Astrocyte (in vitro differentiated cells and primary cell): Measurements from ENCODE around the gene ARFGAP2. TPM values are rescaled to one million over a fixed set of nuclear protein-coding genes. Genes with fewer than 3 reads are reported as not detected.
"Not testable (repeated sequence)": the region's sequence is repeated elsewhere in the genome, so short reads cannot be mapped to it uniquely, and the experiment has no call there.

Experiments
- DNase-seq: peaks from one replicate; pipeline ENCODE4 v3.0.0-alpha.2; 2010; ENCODE audit warnings: low read depth
- FAIRE-seq: peaks from 2 replicates; lab custom pipeline; 2011; peaks lifted over from hg19 to GRCh38; lab: Jason Lieb, UNC
- H2AFZ ChIP-seq: 2 replicates; pipeline ENCODE4 v1.6.0; 2012; ENCODE audit warnings: low read depth, low read length, inconsistent platforms
- H3K27ac ChIP-seq: 2 replicates; pipeline ENCODE4 v1.5.1; 2011; ENCODE audit warnings: low read depth, low read length, inconsistent platforms
- H3K27me3 ChIP-seq: 2 replicates; pipeline ENCODE4 v1.6.0; 2011; ENCODE audit warnings: low read length, inconsistent platforms; ENCODE audit not compliant: insufficient read depth
- H3K36me3 ChIP-seq: 2 replicates; pipeline ENCODE4 v1.5.1; 2011; ENCODE audit warnings: low read length, inconsistent platforms; ENCODE audit not compliant: insufficient read depth
- H3K4me1 ChIP-seq: 2 replicates; pipeline ENCODE4 v1.5.1; 2011; ENCODE audit warnings: low read length, inconsistent platforms; ENCODE audit not compliant: insufficient read depth
- H3K4me2 ChIP-seq: 2 replicates; pipeline ENCODE4 v1.6.0; 2012; ENCODE audit warnings: low read length, inconsistent platforms
- H3K4me3 ChIP-seq: 2 replicates; pipeline ENCODE4 v1.5.1; 2011; ENCODE audit warnings: low read depth, mild to moderate bottlenecking, low read length, inconsistent platforms; ENCODE audit not compliant: insufficient read depth
- H3K79me2 ChIP-seq: 2 replicates; pipeline ENCODE4 v1.6.0; 2012; ENCODE audit warnings: mild to moderate bottlenecking, low read length, inconsistent platforms; ENCODE audit not compliant: insufficient read depth
- H3K9ac ChIP-seq: 2 replicates; pipeline ENCODE4 v1.6.0; 2012; ENCODE audit warnings: mild to moderate bottlenecking, low read length, inconsistent platforms
- H3K9me3 ChIP-seq: 2 replicates; pipeline ENCODE4 v1.5.1; 2012; ENCODE audit warnings: low read depth, mild to moderate bottlenecking, low read length, inconsistent platforms; ENCODE audit not compliant: insufficient read depth
- H4K20me1 ChIP-seq: 2 replicates; pipeline ENCODE4 v1.6.0; 2012; ENCODE audit warnings: low read length, inconsistent platforms; ENCODE audit not compliant: insufficient read depth
- H3K27ac Mint-ChIP-seq: one replicate; pipeline ENCODE4 v1.8.0; 2021; ENCODE audit warnings: mild to moderate bottlenecking, mixed read lengths; ENCODE audit not compliant: unreplicated experiment
- H3K27me3 Mint-ChIP-seq: one replicate; pipeline ENCODE4 v1.8.0; 2021; ENCODE audit warnings: low read depth, mixed read lengths; ENCODE audit not compliant: unreplicated experiment
- H3K36me3 Mint-ChIP-seq: one replicate; pipeline ENCODE4 v1.8.0; 2021; ENCODE audit warnings: low read depth, mixed read lengths; ENCODE audit not compliant: unreplicated experiment
- H3K4me1 Mint-ChIP-seq: one replicate; pipeline ENCODE4 v1.8.0; 2021; ENCODE audit warnings: low read depth, mixed read lengths; ENCODE audit not compliant: unreplicated experiment
- H3K4me3 Mint-ChIP-seq: one replicate; pipeline ENCODE4 v1.8.0; 2021; ENCODE audit warnings: mild to moderate bottlenecking, moderate library complexity, mixed read lengths; ENCODE audit not compliant: unreplicated experiment
- H3K9me3 Mint-ChIP-seq: one replicate; pipeline ENCODE4 v1.8.0; 2021; ENCODE audit warnings: mild to moderate bottlenecking, mixed read lengths; ENCODE audit not compliant: unreplicated experiment
- EZH2 ChIP-seq: IDR thresholded peaks from 2 replicates; pipeline ENCODE4 v1.6.1; 2012; ENCODE audit warnings: mild to moderate bottlenecking, low read length, inconsistent platforms; ENCODE audit not compliant: insufficient read depth
- total RNA-seq: library from RNA; stranded (reverse); gene quantifications from 2 replicates; pipeline ENCODE4 v1.2.1, GENCODE V29; 2021
- TF ChIP-seq, protein P1 (sequence below): IDR thresholded peaks from 2 replicates; pipeline ENCODE4 v1.5.1; 2011; ENCODE audit warnings: low read depth, mild to moderate bottlenecking, inconsistent platforms, low read length, moderate library complexity; ENCODE audit not compliant: insufficient read depth

ARFGAP2 gene
- total RNA-seq, 1 donor from 2014 or later, result 51.0 TPM

- Histone ChIP-seq H3K9me3 (no peaks in the 10 kb centered on the region), H2AFZ (no peak overlapping the region), H3K4me2 (no peak overlapping the region), H3K27me3 (no peaks in the 10 kb centered on the region), H4K20me1 (no peaks in the 10 kb centered on the region), H3K9ac (no peak overlapping the region), H3K4me1 (peaks cover 18% of the 10 kb centered on the region), H3K79me2 (no peaks in the 10 kb centered on the region), H3K4me3 (no peak overlapping the region), H3K36me3 (no peaks in the 10 kb centered on the region), H3K27ac (no peak overlapping the region)
- H3K27me3 Mint-ChIP-seq, result no peaks in the 10 kb centered on the region
- TF ChIP-seq, protein P1, sequence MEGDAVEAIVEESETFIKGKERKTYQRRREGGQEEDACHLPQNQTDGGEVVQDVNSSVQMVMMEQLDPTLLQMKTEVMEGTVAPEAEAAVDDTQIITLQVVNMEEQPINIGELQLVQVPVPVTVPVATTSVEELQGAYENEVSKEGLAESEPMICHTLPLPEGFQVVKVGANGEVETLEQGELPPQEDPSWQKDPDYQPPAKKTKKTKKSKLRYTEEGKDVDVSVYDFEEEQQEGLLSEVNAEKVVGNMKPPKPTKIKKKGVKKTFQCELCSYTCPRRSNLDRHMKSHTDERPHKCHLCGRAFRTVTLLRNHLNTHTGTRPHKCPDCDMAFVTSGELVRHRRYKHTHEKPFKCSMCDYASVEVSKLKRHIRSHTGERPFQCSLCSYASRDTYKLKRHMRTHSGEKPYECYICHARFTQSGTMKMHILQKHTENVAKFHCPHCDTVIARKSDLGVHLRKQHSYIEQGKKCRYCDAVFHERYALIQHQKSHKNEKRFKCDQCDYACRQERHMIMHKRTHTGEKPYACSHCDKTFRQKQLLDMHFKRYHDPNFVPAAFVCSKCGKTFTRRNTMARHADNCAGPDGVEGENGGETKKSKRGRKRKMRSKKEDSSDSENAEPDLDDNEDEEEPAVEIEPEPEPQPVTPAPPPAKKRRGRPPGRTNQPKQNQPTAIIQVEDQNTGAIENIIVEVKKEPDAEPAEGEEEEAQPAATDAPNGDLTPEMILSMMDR, result no peak
- TF ChIP-seq EZH2, result no peak
- FAIRE-seq (no peak), DNase-seq (no peak)
- no peak overlapping the region for H3K4me3 Mint-ChIP-seq
- no peak overlapping the region for H3K27ac Mint-ChIP-seq
- no peaks in the 10 kb centered on the region for H3K9me3 Mint-ChIP-seq
- peaks cover 12% of the 10 kb centered on the region for H3K4me1 Mint-ChIP-seq
- H3K36me3 Mint-ChIP-seq, result no peaks in the 10 kb centered on the region
These were observed 15.4 kb upstream of the ARFGAP2 start for GRCh38 chr11:47192111-47192510.

DNA sequence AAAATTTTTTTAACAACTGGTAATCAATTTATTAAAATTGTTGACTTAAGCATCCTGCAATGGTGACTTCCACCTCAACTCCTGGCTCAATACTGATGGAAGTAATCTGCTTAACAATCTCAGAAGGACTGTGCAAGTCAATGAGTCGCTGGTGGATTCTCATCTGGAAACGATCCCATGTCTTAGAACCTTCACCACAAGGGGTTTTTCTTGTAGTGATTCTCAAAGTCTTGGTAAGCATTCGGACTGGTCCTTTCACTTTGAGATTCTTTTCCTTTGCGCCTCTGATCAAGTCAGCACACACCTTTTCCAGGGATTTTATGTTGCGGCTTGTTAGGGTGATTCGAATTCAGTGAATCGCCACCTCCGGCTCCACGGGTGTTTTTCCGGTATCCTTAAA lies 14.5 kb upstream of the ARFGAP2 start:
- not testable (repeated sequence) for H3K4me2 ChIP-seq, H3K9me3 ChIP-seq, H2AFZ ChIP-seq, H3K9ac ChIP-seq, H3K27ac Mint-ChIP-seq, H3K36me3 ChIP-seq, H3K27me3 ChIP-seq, H3K4me3 ChIP-seq, H3K79me2 ChIP-seq, H3K9me3 Mint-ChIP-seq, H3K36me3 Mint-ChIP-seq, H3K4me3 Mint-ChIP-seq, H3K27me3 Mint-ChIP-seq, H4K20me1 ChIP-seq, H3K27ac ChIP-seq, FAIRE-seq
- peaks cover 25% of the 10 kb centered on the region for H3K4me1 ChIP-seq
- H3K4me1 Mint-ChIP-seq, result peaks cover 15% of the 10 kb centered on the region
- peak; percentile 14 for DNase-seq

DNA sequence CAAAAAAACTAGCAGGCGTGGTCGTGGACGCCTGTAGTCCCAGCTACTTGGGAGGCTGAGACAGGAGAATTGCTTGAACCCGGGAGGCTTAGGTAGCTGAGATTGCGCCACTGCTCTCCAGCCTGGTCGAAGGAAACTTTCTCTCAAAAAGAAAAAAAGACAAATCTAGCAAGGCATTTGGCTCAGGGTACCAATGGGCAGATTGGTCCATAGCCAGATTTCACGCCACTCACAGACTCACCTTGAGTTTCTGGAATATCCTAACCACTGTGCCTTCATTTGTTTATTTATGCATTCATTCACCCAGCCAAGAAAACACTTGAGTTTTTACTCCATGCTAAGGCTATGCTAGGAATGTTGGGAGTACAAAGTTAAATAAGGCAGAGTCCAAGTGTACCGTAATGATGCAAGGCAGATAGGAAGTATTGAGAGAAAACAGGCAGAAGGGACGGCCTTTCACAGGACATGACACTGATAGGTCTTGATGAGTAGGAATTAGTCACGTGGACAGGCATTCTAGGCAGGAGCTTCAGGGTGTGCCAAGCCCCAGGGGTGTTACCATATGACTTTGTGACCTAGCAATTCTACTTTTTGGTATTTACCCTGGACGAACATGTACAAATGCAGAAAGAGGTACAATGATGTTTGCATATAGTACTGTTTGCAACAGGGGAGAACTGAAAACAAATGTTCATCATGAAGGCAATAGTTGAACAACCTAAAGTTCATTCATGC lies 12.6 kb upstream of the ARFGAP2 start:
- no peaks in the 10 kb centered on the region for H3K9me3 Mint-ChIP-seq
- Histone ChIP-seq H3K4me2 (peak overlapping the region; percentile 55), H3K36me3 (no peaks in the 10 kb centered on the region), H3K4me3 (no peak overlapping the region), H4K20me1 (peaks cover 4% of the 10 kb centered on the region), H3K27me3 (no peaks in the 10 kb centered on the region), H2AFZ (peak overlapping the region; percentile 7), H3K9me3 (no peaks in the 10 kb centered on the region), H3K27ac (no peak overlapping the region), H3K79me2 (peaks cover 18% of the 10 kb centered on the region), H3K9ac (no peak overlapping the region), H3K4me1 (peaks cover 35% of the 10 kb centered on the region)
- H3K27me3 Mint-ChIP-seq, result no peaks in the 10 kb centered on the region
- H3K36me3 Mint-ChIP-seq, result peaks cover under 1% of the 10 kb centered on the region
- peaks cover 16% of the 10 kb centered on the region for H3K4me1 Mint-ChIP-seq
- peak; percentile 23 for FAIRE-seq
- peak; percentile 83 for DNase-seq
- TF ChIP-seq, protein P1, result no peak
- no peak for TF ChIP-seq EZH2
- peak overlapping the region; percentile 5 for H3K27ac Mint-ChIP-seq
- H3K4me3 Mint-ChIP-seq, result no peak overlapping the region
